Neural progenitor cell (in vitro differentiated cells): ENCODE measurements around the gene OR52W1.

ENCODE experiments used
- CTCF ChIP-seq: fragments of 200-600 bp; sonication (generic); IDR thresholded peaks from 2 replicates; pipeline ENCODE4 v1.5.1; 2017; ENCODE audit warnings: antibody characterized with exemption, mild to moderate bottlenecking
- EZH2 ChIP-seq: fragments of 200-600 bp; sonication (generic); IDR thresholded peaks from 2 replicates; pipeline ENCODE4 v1.6.1; 2017; ENCODE audit warnings: antibody characterized with exemption, mild to moderate bottlenecking, moderate library complexity
- EZH2phosphoT487 ChIP-seq: fragments of 200-600 bp; sonication (generic); IDR thresholded peaks from 2 replicates; pipeline ENCODE4 v1.6.1; 2017; ENCODE audit warnings: antibody characterized with exemption

GRCh38 chr11:6175440-6175839 lies 23.6 kb upstream of the OR52W1 start:
- TF ChIP-seq CTCF (no peak), EZH2phosphoT487 (no peak), EZH2 (no peak)
